ENCODE results near the gene ATP2B3. TPM values are rescaled to one million over a fixed set of nuclear protein-coding genes. Genes with fewer than 3 reads are reported as not detected.

Gene ATP2B3
- total RNA-seq, 4 donors from 2014 or later = not detected

GRCh38 chrX:153598541-153599191 is 81.2 kb downstream of the ATP2B3 start, which contains the start of gene CCNQ:
CCNQ (minus strand) TSS chrX:153599139; CDS start chrX:153599073, 66 bp downstream.
- H3K36me3 ChIP-seq = no peaks in the 10 kb centered on the region
- peak; percentile 68 to 71 for TF ChIP-seq POLR2A (IDR thresholded peaks at IDR 0.05)
- TF ChIP-seq CTCF (IDR thresholded peaks at IDR 0.05 in 4 of 5, conservative IDR thresholded peaks at IDR 0.05 in 1 of 5) = no peak
- in situ Hi-C loops (cut with MboI; ENCODE audit: low sequenced_read_pairs in 4 of 4) = no loop called here
- DNase-seq (no peak), ATAC-seq (peak; percentile 71 to 74)
- peaks cover 5 to 18% of the 10 kb centered on the region in 2 donors for H3K4me1 ChIP-seq
- H3K27ac ChIP-seq = peak within 1 kb of the TSS; percentile 73 to 85 (median 81)
- H3K27me3 ChIP-seq = no peaks in the 10 kb centered on the region
- intact Hi-C loops (cut with DNase I; ENCODE audit: low total_unique reads) = loop anchor here (1.0 to 10.0 kb wide), 5 partner anchors 128 to 946 kb away; partner anchors contain the start of genes ARHGAP4, G6PD, HAUS7 and IKBKG
- H3K4me3 ChIP-seq = peak within 1 kb of the TSS; percentile 55 to 74 (median 66)
- no peaks in the 10 kb centered on the region for H3K9me3 ChIP-seq

DNA sequence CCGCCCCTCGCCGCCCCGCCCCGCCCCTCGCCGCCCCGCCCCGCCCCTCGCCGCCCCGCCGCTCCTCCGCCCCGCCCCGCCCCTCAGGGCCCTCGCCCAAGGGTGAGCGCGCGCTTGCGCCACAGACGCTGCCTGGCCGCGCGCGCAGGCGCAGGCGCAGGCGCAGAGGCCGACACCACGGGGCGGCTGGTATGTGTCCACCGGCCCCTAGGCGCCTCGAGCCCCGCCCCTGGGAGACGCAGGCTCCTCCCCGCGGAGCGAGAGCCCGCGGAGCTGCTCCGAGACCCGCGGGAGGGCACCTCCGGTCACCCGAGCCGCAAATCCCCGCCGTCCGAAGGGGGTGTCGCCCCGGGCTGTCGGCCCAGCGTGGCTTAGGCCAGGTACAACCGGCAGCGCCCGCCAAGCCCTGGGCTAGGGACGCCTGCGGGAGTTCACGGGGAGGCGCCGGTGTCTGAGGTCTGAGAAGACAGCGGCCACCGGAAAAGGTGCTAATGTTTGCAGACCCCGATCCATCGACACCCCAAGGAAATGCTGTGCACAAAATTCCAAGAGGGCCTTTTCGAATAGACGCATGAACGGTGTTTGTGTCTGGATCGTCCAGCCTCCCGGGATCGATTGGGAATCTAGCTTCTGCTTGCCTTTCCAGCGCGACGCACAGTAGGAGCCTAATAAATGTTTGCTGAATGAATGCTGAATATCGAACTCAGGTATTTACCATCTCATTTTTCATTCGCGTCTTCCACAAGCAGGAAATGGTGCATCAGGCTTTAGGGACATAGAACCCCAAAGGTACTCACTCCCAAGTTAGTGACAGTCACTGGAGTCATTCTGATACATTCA is 82.0 kb downstream of the ATP2B3 start:
- Histone ChIP-seq H3K27ac (peak overlapping the region; percentile 73 to 82 (median 80)), H3K27me3 (no peaks in the 10 kb centered on the region), H3K36me3 (no peaks in the 10 kb centered on the region), H3K4me3 (peak overlapping the region; percentile 55 to 65 (median 64)), H3K4me1 (peaks cover 5 to 15% of the 10 kb centered on the region in 2 donors), H3K9me3 (no peaks in the 10 kb centered on the region)
- DNase-seq = peak; percentile 75 to 89
- ATAC-seq = peak; percentile 76 to 86
- TF ChIP-seq CTCF (IDR thresholded peaks at IDR 0.05 in 4 of 5, conservative IDR thresholded peaks at IDR 0.05 in 1 of 5) (no peak), POLR2A (IDR thresholded peaks at IDR 0.05) (no peak)
- intact Hi-C loops (cut with DNase I; ENCODE audit: low total_unique reads) (loop anchor here (1.0 to 10.0 kb wide), 5 partner anchors 128 to 945 kb away; partner anchors contain the start of genes ARHGAP4, G6PD, HAUS7 and IKBKG), in situ Hi-C loops (cut with MboI; ENCODE audit: low sequenced_read_pairs in 4 of 4) (no loop called here)

DNA sequence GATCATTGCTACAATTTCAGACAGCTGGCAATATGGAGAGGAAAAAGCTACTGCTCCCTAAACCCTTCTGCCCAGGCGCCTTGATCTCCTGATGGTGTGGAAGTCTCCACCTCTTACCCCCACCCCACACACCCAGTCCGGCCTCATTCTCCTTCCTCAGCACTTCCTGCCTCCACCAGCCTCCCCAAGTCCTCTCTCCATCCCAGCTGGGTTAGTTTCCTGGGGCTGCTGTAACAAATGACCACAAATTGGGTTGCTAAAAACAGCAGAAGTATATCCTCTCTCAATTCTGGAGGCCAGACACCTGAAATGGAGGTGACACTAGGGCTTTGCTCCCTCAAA is 82.6 kb downstream of the ATP2B3 start:
- in situ Hi-C loops (cut with MboI; ENCODE audit: low sequenced_read_pairs in 4 of 4) = no loop called here

GRCh38 chrX:153600921-153601320 is 83.5 kb downstream of the ATP2B3 start:
- DNase-seq (no peak), ATAC-seq (no peak)
- TF ChIP-seq POLR2A (IDR thresholded peaks at IDR 0.05) (no peak), CTCF (IDR thresholded peaks at IDR 0.05 in 4 of 5, conservative IDR thresholded peaks at IDR 0.05 in 1 of 5) (no peak)
- intact Hi-C loops (cut with DNase I; ENCODE audit: low total_unique reads) = no loop called here
- Histone ChIP-seq H3K27ac (no peak overlapping the region), H3K27me3 (no peaks in the 10 kb centered on the region), H3K9me3 (no peaks in the 10 kb centered on the region), H3K36me3 (no peaks in the 10 kb centered on the region), H3K4me3 (no peak overlapping the region), H3K4me1 (peaks cover 5 to 15% of the 10 kb centered on the region in 2 donors)
- in situ Hi-C loops (cut with MboI; ENCODE audit: low sequenced_read_pairs in 4 of 4) = no loop called here

More for the DNA sequence above, 82.6 kb downstream of the ATP2B3 start:
- DNase-seq (no peak), ATAC-seq (no peak)
- Histone ChIP-seq H3K27ac (peak overlapping the region in 2 of 4 donors; percentile 79 to 82), H3K4me1 (peaks cover 5 to 15% of the 10 kb centered on the region in 2 donors), H3K9me3 (no peaks in the 10 kb centered on the region), H3K4me3 (peak overlapping the region in 3 of 4 donors; percentile 63 to 65 (median 64)), H3K27me3 (no peaks in the 10 kb centered on the region), H3K36me3 (no peaks in the 10 kb centered on the region)
- intact Hi-C loops (cut with DNase I; ENCODE audit: low total_unique reads) = no loop called here
- TF ChIP-seq POLR2A (IDR thresholded peaks at IDR 0.05) = no peak
